NCI-H69 (cell line): ENCODE results near the gene ELOF1.
A peak's percentile ranks its signal among the peaks of the same experiment; 100 is the strongest.

Experiments
- DNase-seq: peaks from one replicate; lab custom pipeline; 2025; lab: John Stamatoyannopoulos, UW

ELOF1 gene

GRCh38 chr19:11535792-11536595 is 23.0 kb downstream of the ELOF1 start:
- peak; percentile 95 for DNase-seq

GRCh38 chr19:11534948-11535347 is 24.1 kb downstream of the ELOF1 start:
- no peak for DNase-seq

GRCh38 chr19:11534538-11534937 is 24.5 kb downstream of the ELOF1 start:
- no peak for DNase-seq

GRCh38 chr19:11530432-11530831 is 28.6 kb downstream of the ELOF1 start:
- DNase-seq: peak; percentile 99

- peak; percentile 99 for DNase-seq
These were observed 30.3 kb downstream of the ELOF1 start, which contains the start of gene ECSIT for GRCh38 chr19:11528551-11529341. Gene ECSIT (minus strand): TSS chr19:11529134. CDS start chr19:11519170, 9,964 bp downstream.

GRCh38 chr19:11519138-11519537 is 39.9 kb downstream of the ELOF1 start:
- no peak for DNase-seq

- no peak for DNase-seq
These were observed 45.1 kb downstream of the ELOF1 start for GRCh38 chr19:11513946-11514345.

GRCh38 chr19:11510444-11510843 is 48.6 kb downstream of the ELOF1 start:
- DNase-seq: no peak

- DNase-seq: no peak
These were observed 51.5 kb downstream of the ELOF1 start for GRCh38 chr19:11507370-11508078.

- no peak for DNase-seq
These were observed 52.1 kb downstream of the ELOF1 start for GRCh38 chr19:11506967-11507366.

GRCh38 chr19:11506101-11506555 is 52.9 kb downstream of the ELOF1 start:
- DNase-seq: no peak

- peak; percentile 98 for DNase-seq
These were observed 53.4 kb downstream of the ELOF1 start, which contains the start of gene ZNF653 for GRCh38 chr19:11505504-11506100. Gene ZNF653 (minus strand): TSS chr19:11505839. CDS start chr19:11505786, 53 bp downstream.

- peak; percentile 98 for DNase-seq
These were observed 54.0 kb downstream of the ELOF1 start for GRCh38 chr19:11505032-11505503.

- DNase-seq: no peak
These were observed 54.5 kb downstream of the ELOF1 start for GRCh38 chr19:11504502-11505031.
